Fibroblast of lung (primary cell): ENCODE data around the gene PSG5. TPM values are rescaled to one million over a fixed set of nuclear protein-coding genes. Genes with fewer than 3 reads are reported as not detected.
"Not testable (repeated sequence)": the region's sequence is repeated elsewhere in the genome, so short reads cannot be mapped to it uniquely, and the experiment has no call there.

Experiments
- DNase-seq, 2 donors: peaks; one replicate each; pipeline versions ENCODE4 v3.0.0 to v3.0.0-alpha.2; 2010; ENCODE audit warnings: low read depth in 2 of 2
- H2AFZ ChIP-seq: 2 replicates; pipeline ENCODE4 v1.5.1; 2012; ENCODE audit warnings: low read length, control low read depth, inconsistent platforms
- H3K27ac ChIP-seq: 2 replicates; pipeline ENCODE4 v1.5.1; 2011; ENCODE audit warnings: low read length, control low read depth; ENCODE audit not compliant: insufficient read depth
- H3K27me3 ChIP-seq: 2 replicates; pipeline ENCODE4 v1.5.1; 2011; ENCODE audit warnings: mild to moderate bottlenecking, low read length; ENCODE audit not compliant: control insufficient read depth, insufficient read depth
- H3K36me3 ChIP-seq: 2 replicates; pipeline ENCODE4 v1.5.1; 2011; ENCODE audit warnings: low read length; ENCODE audit not compliant: control insufficient read depth, insufficient read depth
- H3K4me1 ChIP-seq: 2 replicates; pipeline ENCODE4 v1.5.1; 2011; ENCODE audit warnings: low read length; ENCODE audit not compliant: control insufficient read depth, insufficient read depth; ENCODE audit errors: extremely low read depth
- H3K4me2 ChIP-seq: 2 replicates; pipeline ENCODE4 v1.5.1; 2011; ENCODE audit warnings: low read length, control low read depth; ENCODE audit not compliant: insufficient read depth; ENCODE audit errors: extremely low read depth
- H3K4me3 ChIP-seq, 4 experiments: fragments of 200-600 bp in 1 of 4; sonication (generic) in 1 of 4; replicated peaks in 1 of 4; 2 replicates each; pipeline ENCODE4 v1.5.1; 2011 to 2016; ENCODE audit warnings: low read length in 4 of 4, low read depth in 3 of 4, mild to moderate bottlenecking in 3 of 4, control low read depth in 2 of 4, inconsistent platforms in 1 of 4, mixed read lengths in 1 of 4; ENCODE audit not compliant: insufficient read depth in 1 of 4; ENCODE audit errors: control extremely low read depth in 1 of 4
- H3K79me2 ChIP-seq: 2 replicates; pipeline ENCODE4 v1.5.1; 2012; ENCODE audit warnings: mild to moderate bottlenecking, low read length, inconsistent platforms; ENCODE audit not compliant: control insufficient read depth, insufficient read depth
- H3K9ac ChIP-seq: 2 replicates; pipeline ENCODE4 v1.5.1; 2011; ENCODE audit warnings: mild to moderate bottlenecking, low read length, control low read depth; ENCODE audit not compliant: insufficient read depth
- H3K9me3 ChIP-seq: 2 replicates; pipeline ENCODE4 v1.5.1; 2012; ENCODE audit warnings: low read depth, low read length; ENCODE audit not compliant: control insufficient read depth, insufficient read depth
- H4K20me1 ChIP-seq: 2 replicates; pipeline ENCODE4 v1.5.1; 2011; ENCODE audit warnings: low read length; ENCODE audit not compliant: control insufficient read depth, insufficient read depth; ENCODE audit errors: extremely low read depth
- EZH2 ChIP-seq: IDR thresholded peaks from 2 replicates; pipeline ENCODE4 v1.5.1; 2012; ENCODE audit warnings: low read length, control low read depth, mild to moderate bottlenecking; ENCODE audit errors: missing control alignments
- polyA plus RNA-seq, 2 donors: library from polyadenylated mRNA; depleted of rRNA in 1 of 2; stranded (reverse) in 1 of 2; unstranded in 1 of 2; fragments of >200 nt; gene quantifications; 2 replicates each; pipeline ENCODE4 v1.2.1, GENCODE V29; 2011 to 2012; ENCODE audit warnings: missing spikeins in 1 of 2
- total RNA-seq: library from RNA; depleted of rRNA; stranded (reverse); fragments of >200 nt; gene quantifications from 2 replicates; pipeline ENCODE4 v1.2.1, GENCODE V29; 2014
- TF ChIP-seq, protein P1 (sequence below), 2 donors: IDR thresholded peaks in 1 of 2; conservative IDR thresholded peaks in 1 of 2; 1 replicate in 1 of 2; 2 replicates in 1 of 2; pipeline ENCODE4 v1.5.1; 2011 to 2012; ENCODE audit warnings: low read length in 2 of 2, control low read depth in 1 of 2, inconsistent platforms in 1 of 2, low read depth in 1 of 2, mild to moderate bottlenecking in 1 of 2

PSG5 gene
- total and polyA plus RNA-seq, 2 donors (not counting 1 experiment from before 2014, with no cell fraction given) = 14.2 to 229 TPM

DNA sequence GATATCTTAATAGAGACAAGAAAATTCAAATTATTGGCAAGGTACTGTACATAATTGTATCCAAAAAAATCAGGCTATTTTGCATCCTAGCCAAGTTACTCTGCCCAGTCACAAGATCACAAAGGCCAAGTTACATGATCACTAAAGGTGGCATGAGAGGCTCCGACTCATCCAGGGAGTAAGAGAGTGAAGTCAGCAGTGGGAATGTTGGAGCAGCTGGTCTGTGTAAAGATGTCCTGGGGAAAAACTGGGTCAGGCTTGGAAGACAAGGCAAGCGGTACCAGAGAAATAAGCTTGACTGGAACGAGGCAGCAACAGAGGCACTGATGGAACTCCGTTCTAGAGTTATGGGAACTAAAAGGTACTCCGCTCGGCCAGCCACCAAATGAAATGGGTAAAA, 53.6 kb downstream of the PSG5 start:
- Histone ChIP-seq H2AFZ (no peak overlapping the region), H4K20me1 (no peaks in the 10 kb centered on the region), H3K9me3 (no peaks in the 10 kb centered on the region), H3K4me1 (peaks cover 1% of the 10 kb centered on the region), H3K79me2 (no peaks in the 10 kb centered on the region), H3K27ac (no peak overlapping the region), H3K9ac (no peak overlapping the region), H3K4me2 (no peak overlapping the region), H3K4me3 (no peak overlapping the region), H3K36me3 (no peaks in the 10 kb centered on the region), H3K27me3 (no peaks in the 10 kb centered on the region)
- TF ChIP-seq EZH2 = no peak
- TF ChIP-seq, protein P1, sequence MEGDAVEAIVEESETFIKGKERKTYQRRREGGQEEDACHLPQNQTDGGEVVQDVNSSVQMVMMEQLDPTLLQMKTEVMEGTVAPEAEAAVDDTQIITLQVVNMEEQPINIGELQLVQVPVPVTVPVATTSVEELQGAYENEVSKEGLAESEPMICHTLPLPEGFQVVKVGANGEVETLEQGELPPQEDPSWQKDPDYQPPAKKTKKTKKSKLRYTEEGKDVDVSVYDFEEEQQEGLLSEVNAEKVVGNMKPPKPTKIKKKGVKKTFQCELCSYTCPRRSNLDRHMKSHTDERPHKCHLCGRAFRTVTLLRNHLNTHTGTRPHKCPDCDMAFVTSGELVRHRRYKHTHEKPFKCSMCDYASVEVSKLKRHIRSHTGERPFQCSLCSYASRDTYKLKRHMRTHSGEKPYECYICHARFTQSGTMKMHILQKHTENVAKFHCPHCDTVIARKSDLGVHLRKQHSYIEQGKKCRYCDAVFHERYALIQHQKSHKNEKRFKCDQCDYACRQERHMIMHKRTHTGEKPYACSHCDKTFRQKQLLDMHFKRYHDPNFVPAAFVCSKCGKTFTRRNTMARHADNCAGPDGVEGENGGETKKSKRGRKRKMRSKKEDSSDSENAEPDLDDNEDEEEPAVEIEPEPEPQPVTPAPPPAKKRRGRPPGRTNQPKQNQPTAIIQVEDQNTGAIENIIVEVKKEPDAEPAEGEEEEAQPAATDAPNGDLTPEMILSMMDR (conservative IDR thresholded peaks at IDR 0.05 in 1 of 2, IDR thresholded peaks at IDR 0.05 in 1 of 2; ENCODE audit: low read depth in 1 of 2, low read length in 2 of 2) = no peak
- DNase-seq = no peak

DNA sequence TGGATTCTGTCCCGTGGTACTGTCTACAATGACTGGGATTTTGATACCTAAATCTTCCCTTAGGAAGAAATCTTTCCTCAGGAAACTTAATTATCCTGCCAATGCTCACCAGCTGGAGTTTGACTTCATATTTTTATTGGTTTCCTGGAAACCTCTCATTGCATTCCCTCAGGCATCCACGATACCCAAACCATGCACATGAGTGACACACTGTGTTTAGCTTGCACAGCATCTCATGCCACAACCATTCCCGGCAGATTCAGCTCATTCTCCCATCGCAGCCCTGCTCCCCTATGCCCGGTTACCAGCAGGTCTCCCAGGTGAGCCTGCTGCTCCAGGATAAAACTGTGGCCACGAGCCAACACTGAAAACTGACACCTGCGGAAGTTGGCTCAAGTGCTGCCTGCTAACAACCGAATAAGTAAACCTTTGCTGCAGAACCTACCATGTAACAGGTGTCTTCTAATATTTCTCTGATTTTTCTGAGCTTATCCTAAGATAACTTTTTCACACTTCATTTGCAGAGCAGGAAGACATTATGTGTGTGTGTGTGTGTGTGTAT, 55.0 kb downstream of the PSG5 start:
- H4K20me1 ChIP-seq, H3K27me3 ChIP-seq, H3K4me1 ChIP-seq, H3K9ac ChIP-seq, H3K4me2 ChIP-seq, H3K27ac ChIP-seq, H3K4me3 ChIP-seq, DNase-seq, H3K36me3 ChIP-seq, H3K9me3 ChIP-seq, H3K79me2 ChIP-seq, H2AFZ ChIP-seq: not testable (repeated sequence)

DNA sequence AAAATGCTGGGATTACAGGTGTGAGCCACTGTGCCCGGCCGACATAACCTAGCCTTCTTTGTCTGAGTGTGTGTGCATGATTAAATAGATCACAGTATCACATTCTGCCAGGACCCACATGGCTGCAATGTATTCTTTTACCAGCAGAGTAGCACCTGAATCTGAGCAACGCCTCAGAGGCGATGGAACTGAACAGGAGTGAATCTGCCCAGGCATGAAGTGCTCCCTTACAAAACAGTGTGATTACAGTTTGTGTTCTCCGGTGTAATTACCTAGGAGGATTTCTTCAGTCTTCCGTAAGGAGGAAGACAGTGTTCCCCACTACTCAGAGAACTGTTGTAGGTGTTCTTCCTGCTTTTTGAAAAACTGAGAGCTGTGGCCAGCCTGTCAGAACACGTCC, 57.1 kb downstream of the PSG5 start:
- not testable (repeated sequence) for H2AFZ ChIP-seq, H3K27ac ChIP-seq, H3K4me1 ChIP-seq, H3K36me3 ChIP-seq, H3K4me3 ChIP-seq, H4K20me1 ChIP-seq, H3K27me3 ChIP-seq, H3K9ac ChIP-seq, H3K9me3 ChIP-seq, H3K4me2 ChIP-seq, H3K79me2 ChIP-seq, DNase-seq

DNA sequence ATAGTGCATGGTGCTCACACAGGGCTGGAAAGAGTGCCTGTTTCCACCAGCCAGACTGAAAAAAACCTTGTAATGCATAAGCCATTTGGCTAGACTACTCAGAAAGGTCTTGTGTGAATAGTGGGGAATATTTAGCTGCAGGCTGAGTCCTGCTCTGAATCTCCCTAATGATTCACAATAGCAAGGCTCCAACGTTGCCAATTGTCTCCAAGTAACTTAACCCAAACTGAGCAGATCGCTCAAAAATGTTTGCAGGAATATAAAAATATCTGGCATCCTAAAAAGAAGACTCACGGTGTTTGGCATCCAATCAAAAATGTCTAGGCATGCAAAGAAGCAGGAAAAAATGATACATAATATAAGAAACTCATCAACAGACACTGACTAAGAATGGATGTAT, 59.0 kb downstream of the PSG5 start:
- H3K9me3 ChIP-seq, H3K79me2 ChIP-seq, H2AFZ ChIP-seq, H3K4me3 ChIP-seq, H3K36me3 ChIP-seq, H4K20me1 ChIP-seq, H3K9ac ChIP-seq, H3K4me1 ChIP-seq, H3K27me3 ChIP-seq: not testable (repeated sequence)
- H3K4me2 ChIP-seq = peak overlapping the region; percentile 5
- peak overlapping the region; percentile 54 for H3K27ac ChIP-seq
- peak; percentile 3 to 90 for DNase-seq
